Colonic mucosa (tissue), 4 donors: ENCODE results near the gene IFNL2. TPM values are rescaled to one million over a fixed set of nuclear protein-coding genes. Genes with fewer than 3 reads are reported as not detected.

Experiments
- DNase-seq: peaks from one replicate; pipeline ENCODE4 v3.0.0-alpha.2; 2020
- H3K27ac ChIP-seq: fragments of 200-600 bp; one replicate; pipeline ENCODE4 v1.8.0; 2021
- H3K27me3 ChIP-seq: fragments of 200-600 bp; one replicate; pipeline ENCODE4 v1.8.0; 2021
- H3K36me3 ChIP-seq: fragments of 200-600 bp; one replicate; pipeline ENCODE4 v1.8.0; 2021
- H3K4me1 ChIP-seq: fragments of 200-600 bp; one replicate; pipeline ENCODE4 v1.8.0; 2021; ENCODE audit warnings: mild to moderate bottlenecking
- H3K4me3 ChIP-seq: fragments of 200-600 bp; one replicate; pipeline ENCODE4 v1.8.0; 2021
- H3K9ac ChIP-seq, 2 donors: one replicate each; pipeline ENCODE4 v1.7.0; 2013; ENCODE audit warnings: control low read depth in 2 of 2, low read depth in 2 of 2, low read length in 2 of 2
- H3K9me3 ChIP-seq: fragments of 200-600 bp; one replicate; pipeline ENCODE4 v1.8.0; 2021
- intact Hi-C: fragments of 100-400 bp; cut with DNase I; formaldehyde crosslinking; loops from one replicate; pipeline ENCODE4 v1.14.1; 2022
- total RNA-seq, 2 donors: library from RNA; stranded (reverse); fragmentation: NEBNext Ultra II Directional in 1 of 2; extraction: Animal tissue kit (Norgen Biotek cat#: 25700) in 1 of 2; gene quantifications; one replicate each; pipeline ENCODE4 v1.2.1, GENCODE V29; 2021
- TF ChIP-seq, protein P1 (sequence below): fragments of 200-600 bp; IDR thresholded peaks from one replicate; pipeline ENCODE4 v1.8.0; 2022; ENCODE audit warnings: antibody characterized with exemption, mild to moderate bottlenecking
- donor health status: healthy.
- donor health status: DM: no; HTN: no; CAD: no.
- donor health status: DM: no; HTN: no; CAD: no.

Gene IFNL2
- total RNA-seq, 2 donors from 2014 or later, result not detected

DNA sequence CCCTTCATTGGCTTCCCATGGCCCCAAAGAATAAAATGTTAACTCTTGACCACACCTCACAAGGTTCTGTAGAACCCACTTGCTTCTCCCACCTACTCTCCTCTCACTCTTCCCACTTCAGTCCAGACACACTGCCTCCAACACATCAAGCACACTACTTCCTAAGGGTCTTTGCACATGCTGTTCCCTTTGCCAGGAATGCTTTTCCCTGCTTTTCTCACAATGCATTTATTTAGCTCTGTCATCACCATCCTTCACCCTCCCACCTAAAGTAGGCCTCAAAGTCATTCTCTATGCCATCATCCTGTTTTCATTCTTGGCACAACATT, 36.0 kb downstream of the IFNL2 start:
- Histone ChIP-seq H3K9ac (no peak overlapping the region), H3K36me3 (no peaks in the 10 kb centered on the region), H3K9me3 (no peaks in the 10 kb centered on the region), H3K27ac (no peak overlapping the region), H3K4me1 (peaks cover 6% of the 10 kb centered on the region), H3K4me3 (no peak overlapping the region), H3K27me3 (peaks cover 20% of the 10 kb centered on the region)
- DNase-seq, result no peak
- intact Hi-C loops, result no loop called here
- TF ChIP-seq, protein P1, sequence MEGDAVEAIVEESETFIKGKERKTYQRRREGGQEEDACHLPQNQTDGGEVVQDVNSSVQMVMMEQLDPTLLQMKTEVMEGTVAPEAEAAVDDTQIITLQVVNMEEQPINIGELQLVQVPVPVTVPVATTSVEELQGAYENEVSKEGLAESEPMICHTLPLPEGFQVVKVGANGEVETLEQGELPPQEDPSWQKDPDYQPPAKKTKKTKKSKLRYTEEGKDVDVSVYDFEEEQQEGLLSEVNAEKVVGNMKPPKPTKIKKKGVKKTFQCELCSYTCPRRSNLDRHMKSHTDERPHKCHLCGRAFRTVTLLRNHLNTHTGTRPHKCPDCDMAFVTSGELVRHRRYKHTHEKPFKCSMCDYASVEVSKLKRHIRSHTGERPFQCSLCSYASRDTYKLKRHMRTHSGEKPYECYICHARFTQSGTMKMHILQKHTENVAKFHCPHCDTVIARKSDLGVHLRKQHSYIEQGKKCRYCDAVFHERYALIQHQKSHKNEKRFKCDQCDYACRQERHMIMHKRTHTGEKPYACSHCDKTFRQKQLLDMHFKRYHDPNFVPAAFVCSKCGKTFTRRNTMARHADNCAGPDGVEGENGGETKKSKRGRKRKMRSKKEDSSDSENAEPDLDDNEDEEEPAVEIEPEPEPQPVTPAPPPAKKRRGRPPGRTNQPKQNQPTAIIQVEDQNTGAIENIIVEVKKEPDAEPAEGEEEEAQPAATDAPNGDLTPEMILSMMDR, result no peak

- no peak overlapping the region for H3K27ac ChIP-seq
- no peaks in the 10 kb centered on the region for H3K36me3 ChIP-seq
- TF ChIP-seq, protein P1, result no peak
- intact Hi-C loops, result no loop called here
- H3K4me3 ChIP-seq, result no peak overlapping the region
- peaks cover 20% of the 10 kb centered on the region for H3K27me3 ChIP-seq
- no peak for DNase-seq
- H3K9me3 ChIP-seq, result no peaks in the 10 kb centered on the region
- peaks cover 6% of the 10 kb centered on the region for H3K4me1 ChIP-seq
- no peak overlapping the region for H3K9ac ChIP-seq
These were observed 36.7 kb downstream of the IFNL2 start for GRCh38 chr19:39304701-39305571.

DNA sequence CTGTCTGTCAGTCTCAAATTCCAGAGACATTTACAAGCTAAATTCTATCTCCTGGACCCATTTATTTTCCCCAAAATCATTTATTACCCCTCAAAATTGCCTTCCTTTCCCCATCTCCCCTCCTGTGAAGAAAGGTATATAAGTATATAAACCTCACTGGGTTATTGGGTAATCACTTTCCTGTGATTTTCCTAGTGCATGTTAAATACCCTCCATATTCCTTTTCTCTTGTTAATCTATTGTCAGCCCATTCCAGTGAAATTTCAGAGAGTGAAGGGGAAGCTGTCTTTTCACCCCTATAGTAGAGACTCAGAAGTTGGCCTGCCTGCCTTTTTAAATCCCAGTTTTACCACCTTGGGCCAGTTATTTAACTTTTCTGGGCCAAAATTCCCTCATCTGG, 37.9 kb downstream of the IFNL2 start:
- no peaks in the 10 kb centered on the region for H3K36me3 ChIP-seq
- no peak overlapping the region for H3K4me3 ChIP-seq
- H3K9ac ChIP-seq, result no peak overlapping the region
- peaks cover 20% of the 10 kb centered on the region for H3K27me3 ChIP-seq
- TF ChIP-seq, protein P1, result no peak
- intact Hi-C loops, result no loop called here
- DNase-seq, result no peak
- no peak overlapping the region for H3K27ac ChIP-seq
- no peaks in the 10 kb centered on the region for H3K9me3 ChIP-seq
- peaks cover 6% of the 10 kb centered on the region for H3K4me1 ChIP-seq

DNA sequence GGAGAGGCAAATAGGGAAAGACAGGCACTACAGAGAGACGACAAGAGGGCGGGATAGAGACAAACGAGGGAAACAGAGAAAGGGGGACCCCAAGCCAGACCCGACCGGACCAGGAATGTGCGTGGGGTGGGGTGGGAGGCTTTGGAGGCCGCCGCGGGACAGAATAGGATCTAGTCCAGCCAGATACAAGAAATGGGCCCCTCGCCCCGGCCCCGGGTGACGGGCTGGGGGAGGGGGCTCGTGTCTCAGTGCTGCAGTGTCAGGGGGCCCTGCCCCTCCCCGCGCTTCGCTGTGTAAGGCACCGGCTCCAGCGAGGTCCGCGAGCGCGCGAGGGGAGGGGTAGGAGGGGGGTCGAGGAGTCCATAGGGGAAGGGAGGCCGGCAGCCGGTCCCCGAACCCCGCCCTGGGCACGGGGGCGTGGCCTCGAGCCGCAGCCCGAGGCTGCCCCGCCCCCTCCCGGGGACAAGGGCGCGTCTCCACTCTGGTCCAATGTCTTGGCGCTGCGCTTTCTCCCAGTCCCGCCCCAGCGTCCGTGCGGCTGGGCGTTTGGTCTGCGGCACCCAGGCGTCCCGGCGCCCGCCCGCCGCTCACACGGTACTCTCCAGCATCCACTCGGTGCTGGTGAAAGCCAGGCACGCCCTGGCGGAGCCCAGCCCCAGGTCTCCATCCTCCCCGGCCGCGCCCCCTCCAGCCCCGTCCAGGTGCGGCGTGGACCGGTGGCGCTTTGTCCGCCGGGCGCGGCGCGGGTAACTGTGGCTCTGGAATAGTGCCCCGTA, 39.0 kb downstream of the IFNL2 start:
- peaks cover 6% of the 10 kb centered on the region for H3K4me1 ChIP-seq

DNA sequence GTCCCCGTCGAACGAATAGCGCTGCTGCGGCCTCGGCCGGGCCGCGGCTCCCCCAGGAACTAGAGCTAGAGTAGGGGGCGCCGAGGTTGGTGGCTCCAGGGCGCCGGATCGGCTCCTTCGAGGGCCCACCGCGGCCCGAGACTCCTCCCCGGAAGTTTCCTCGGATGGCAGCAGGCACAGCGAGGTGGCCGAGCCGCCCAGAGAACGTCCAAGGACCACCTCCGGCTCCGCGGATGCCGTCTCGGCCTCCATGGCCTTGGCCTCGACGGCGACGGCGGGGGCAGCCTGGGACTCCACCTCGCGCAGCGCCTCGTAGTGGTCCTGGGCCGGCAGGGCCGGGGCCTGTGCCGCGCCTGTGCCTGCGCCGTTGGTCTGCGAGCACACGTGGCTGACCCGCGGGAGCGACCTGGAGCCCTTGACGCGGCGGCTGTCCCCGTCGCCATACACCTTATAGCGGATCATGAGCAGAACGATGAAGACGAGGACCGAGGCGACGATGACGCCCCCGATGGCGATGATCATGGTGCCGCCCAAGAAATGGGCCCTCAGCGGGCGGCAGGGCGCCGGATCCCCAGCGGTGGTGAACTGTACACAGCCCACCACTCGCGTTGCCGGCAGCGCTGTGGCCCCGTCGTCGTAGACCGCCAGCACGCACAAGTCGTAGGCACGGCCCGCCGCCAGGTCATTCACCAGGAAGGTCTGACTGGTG, 39.8 kb downstream of the IFNL2 start:
- TF ChIP-seq, protein P1, result no peak

More for the DNA sequence above, 39.0 kb downstream of the IFNL2 start:
- Histone ChIP-seq H3K36me3 (no peaks in the 10 kb centered on the region), H3K9me3 (no peaks in the 10 kb centered on the region), H3K27me3 (peaks cover 20% of the 10 kb centered on the region), H3K4me3 (peak overlapping the region; percentile 15), H3K9ac (no peak overlapping the region), H3K27ac (no peak overlapping the region)
- intact Hi-C loops, result no loop called here
- peak; percentile 71 for DNase-seq
- TF ChIP-seq, protein P1, result no peak

More for the DNA sequence above, 39.8 kb downstream of the IFNL2 start:
- Histone ChIP-seq H3K36me3 (no peaks in the 10 kb centered on the region), H3K9me3 (no peaks in the 10 kb centered on the region), H3K27ac (no peak overlapping the region), H3K4me3 (peak overlapping the region; percentile 15), H3K27me3 (peaks cover 20% of the 10 kb centered on the region), H3K4me1 (peaks cover 6% of the 10 kb centered on the region), H3K9ac (no peak overlapping the region)
- DNase-seq, result no peak
- intact Hi-C loops, result no loop called here
